Activated CD4-positive, alpha-beta memory T cell treated with anti-CD3 and anti-CD28 coated beads for 36 hours (primary cell): Measurements from ENCODE around the gene MARCHF9. TPM values are rescaled to one million over a fixed set of nuclear protein-coding genes. Genes with fewer than 3 reads are reported as not detected.

Source experiments
- CTCF ChIA-PET: fragments of 350-600 bp; sonication (Branson Sonifier 250); formaldehyde crosslinking; loops from one replicate; lab custom pipeline; 2021; ENCODE audit warnings: antibody characterized with exemption, inconsistent platforms; lab: Charles Lee
- POLR2A ChIA-PET: fragments of 350-600 bp; sonication (Branson Sonifier 250); formaldehyde crosslinking; loops from one replicate; lab custom pipeline; 2021; ENCODE audit warnings: antibody characterized with exemption; lab: Charles Lee
- DNase-seq: peaks from one replicate; pipeline ENCODE4 v3.0.0-alpha.2; 2020
- H3K27ac Mint-ChIP-seq: one replicate; pipeline ENCODE4 v1.8.0; 2021; ENCODE audit warnings: mixed read lengths
- H3K27me3 Mint-ChIP-seq: one replicate; pipeline ENCODE4 v1.8.0; 2021; ENCODE audit warnings: mixed read lengths
- H3K36me3 Mint-ChIP-seq: one replicate; pipeline ENCODE4 v1.8.0; 2021; ENCODE audit warnings: mixed read lengths
- H3K4me1 Mint-ChIP-seq: one replicate; pipeline ENCODE4 v1.8.0; 2021; ENCODE audit warnings: low read depth, mixed read lengths
- H3K4me3 Mint-ChIP-seq: one replicate; pipeline ENCODE4 v1.8.0; 2021; ENCODE audit warnings: mild to moderate bottlenecking, mixed read lengths
- H3K9me3 Mint-ChIP-seq: one replicate; pipeline ENCODE4 v1.8.0; 2021; ENCODE audit warnings: mixed read lengths
- intact Hi-C: fragments of 100-400 bp; cut with micrococcal nuclease; formaldehyde crosslinking; loops from one replicate; pipeline ENCODE4 v1.15.1; 2023
- total RNA-seq, 2 experiments: library from RNA; stranded (reverse); gene quantifications; one replicate each; pipeline ENCODE4 v1.2.3, GENCODE V29; 2021

MARCHF9 gene
- total RNA-seq, 2 experiments from 2014 or later, result 20.9 to 21.2 TPM

- Mint-ChIP-seq H3K4me1 (peaks cover 33% of the 10 kb centered on the region), H3K4me3 (no peak overlapping the region), H3K27ac (no peak overlapping the region), H3K27me3 (no peaks in the 10 kb centered on the region), H3K36me3 (peaks cover 10% of the 10 kb centered on the region), H3K9me3 (no peaks in the 10 kb centered on the region)
- ChIA-PET CTCF (interaction anchor here (1.5 to 2.7 kb wide), 2 partner anchors 17 to 20 kb away, joined by 5 to 11 read pairs; no protein-coding TSS in a partner anchor), POLR2A (no interaction called here)
- no peak for DNase-seq
- intact Hi-C loops, result no loop called here
These were observed 21.3 kb downstream of the MARCHF9 start for GRCh38 chr12:57776247-57776587.

- no peaks in the 10 kb centered on the region for H3K9me3 Mint-ChIP-seq
- CTCF ChIA-PET, result interaction anchor here (1.5 kb wide), 1 partner anchor 18 kb away, joined by 5 read pairs; no protein-coding TSS in a partner anchor
These were observed 22.5 kb downstream of the MARCHF9 start for GRCh38 chr12:57777367-57777766.

GRCh38 chr12:57777911-57778310, 23.0 kb downstream of the MARCHF9 start:
- H3K4me1 Mint-ChIP-seq, result peaks cover 38% of the 10 kb centered on the region
- CTCF ChIA-PET, result interaction anchor here (0.6 to 1.0 kb wide), 2 partner anchors 26 to 527 kb away, joined by 3 to 4 read pairs; no protein-coding TSS in a partner anchor
- no peak overlapping the region for H3K27ac Mint-ChIP-seq

More at GRCh38 chr12:57777367-57777766, 22.5 kb downstream of the MARCHF9 start:
- H3K27ac Mint-ChIP-seq, result no peak overlapping the region
- no peaks in the 10 kb centered on the region for H3K27me3 Mint-ChIP-seq
- peaks cover 38% of the 10 kb centered on the region for H3K4me1 Mint-ChIP-seq
- DNase-seq, result no peak
- POLR2A ChIA-PET, result no interaction called here
- H3K4me3 Mint-ChIP-seq, result no peak overlapping the region
- peaks cover 6% of the 10 kb centered on the region for H3K36me3 Mint-ChIP-seq
- intact Hi-C loops, result no loop called here

GRCh38 chr12:57779736-57780135, 24.8 kb downstream of the MARCHF9 start:
- Mint-ChIP-seq H3K9me3 (no peaks in the 10 kb centered on the region), H3K4me1 (peaks cover 37% of the 10 kb centered on the region), H3K4me3 (no peak overlapping the region), H3K27me3 (no peaks in the 10 kb centered on the region), H3K27ac (no peak overlapping the region), H3K36me3 (peaks cover 15% of the 10 kb centered on the region)
- DNase-seq, result no peak
- ChIA-PET POLR2A (no interaction called here), CTCF (interaction anchor here (0.8 to 1.3 kb wide), 3 partner anchors 20 to 125 kb away, joined by 4 to 6 read pairs (median 6); no protein-coding TSS in a partner anchor)
- intact Hi-C loops, result no loop called here

More at GRCh38 chr12:57777911-57778310, 23.0 kb downstream of the MARCHF9 start:
- Mint-ChIP-seq H3K36me3 (peaks cover 11% of the 10 kb centered on the region), H3K27me3 (no peaks in the 10 kb centered on the region), H3K4me3 (no peak overlapping the region), H3K9me3 (no peaks in the 10 kb centered on the region)
- DNase-seq, result no peak
- intact Hi-C loops, result no loop called here
- POLR2A ChIA-PET, result no interaction called here

GRCh38 chr12:57780284-57780897, 25.5 kb downstream of the MARCHF9 start:
- POLR2A ChIA-PET, result no interaction called here
- Mint-ChIP-seq H3K27ac (peak overlapping the region; percentile 21), H3K9me3 (no peaks in the 10 kb centered on the region), H3K27me3 (no peaks in the 10 kb centered on the region), H3K36me3 (peaks cover 15% of the 10 kb centered on the region), H3K4me3 (no peak overlapping the region), H3K4me1 (peaks cover 37% of the 10 kb centered on the region)
- intact Hi-C loops, result no loop called here
- no peak for DNase-seq
- CTCF ChIA-PET, result interaction anchor here (0.6 to 2.7 kb wide), 8 partner anchors 16 to 125 kb away, joined by 3 to 13 read pairs (median 6); no protein-coding TSS in a partner anchor

GRCh38 chr12:57781244-57781643, 26.3 kb downstream of the MARCHF9 start:
- intact Hi-C loops, result no loop called here
- peak overlapping the region; percentile 93 for H3K27ac Mint-ChIP-seq
- H3K36me3 Mint-ChIP-seq, result peaks cover 14% of the 10 kb centered on the region
- POLR2A ChIA-PET, result interaction anchor here (0.9 to 2.9 kb wide), 4 partner anchors 9 to 117 kb away, joined by 3 to 10 read pairs (median 4); partner anchors contain the start of genes EEF1AKMT3 and METTL1
- H3K4me1 Mint-ChIP-seq, result peaks cover 37% of the 10 kb centered on the region
- DNase-seq, result no peak
- CTCF ChIA-PET, result interaction anchor here (0.6 to 2.8 kb wide), 10 partner anchors 10 to 124 kb away, joined by 3 to 25 read pairs (median 5); partner anchors contain the start of genes CTDSP2, EEF1AKMT3 and METTL1
- H3K27me3 Mint-ChIP-seq, result no peaks in the 10 kb centered on the region
- no peaks in the 10 kb centered on the region for H3K9me3 Mint-ChIP-seq
- H3K4me3 Mint-ChIP-seq, result no peak overlapping the region

- H3K9me3 Mint-ChIP-seq, result no peaks in the 10 kb centered on the region
- no peaks in the 10 kb centered on the region for H3K27me3 Mint-ChIP-seq
- peak overlapping the region; percentile 93 for H3K27ac Mint-ChIP-seq
- intact Hi-C loops, result loop anchor here (1.0 to 2.0 kb wide), 5 partner anchors 10 to 124 kb away; partner anchors contain the start of genes CDK4, CTDSP2, EEF1AKMT3 and METTL1
- peaks cover 37% of the 10 kb centered on the region for H3K4me1 Mint-ChIP-seq
- peaks cover 18% of the 10 kb centered on the region for H3K36me3 Mint-ChIP-seq
- ChIA-PET CTCF (interaction anchor here (0.5 to 2.8 kb wide), 11 partner anchors 10 to 526 kb away, joined by 3 to 25 read pairs (median 3); partner anchors contain the start of genes CTDSP2, EEF1AKMT3 and METTL1), POLR2A (interaction anchor here (0.9 to 2.9 kb wide), 4 partner anchors 10 to 117 kb away, joined by 3 to 10 read pairs (median 4); partner anchors contain the start of genes EEF1AKMT3 and METTL1)
- DNase-seq, result no peak
- no peak overlapping the region for H3K4me3 Mint-ChIP-seq
These were observed 26.9 kb downstream of the MARCHF9 start for GRCh38 chr12:57781801-57782200.

- H3K27ac Mint-ChIP-seq, result peak overlapping the region; percentile 93
- DNase-seq, result no peak
- intact Hi-C loops, result loop anchor here (1.0 to 2.0 kb wide), 5 partner anchors 10 to 123 kb away; partner anchors contain the start of genes CDK4, CTDSP2, EEF1AKMT3 and METTL1
- H3K4me3 Mint-ChIP-seq, result peak overlapping the region; percentile 100
- H3K9me3 Mint-ChIP-seq, result no peaks in the 10 kb centered on the region
- ChIA-PET CTCF (interaction anchor here (0.5 to 2.8 kb wide), 14 partner anchors 11 to 526 kb away, joined by 3 to 25 read pairs (median 8); partner anchors contain the start of genes EEF1AKMT3 and METTL1), POLR2A (interaction anchor here (1.0 to 2.9 kb wide), 3 partner anchors 10 to 64 kb away, joined by 3 to 10 read pairs (median 5); partner anchors contain the start of genes CTDSP2, EEF1AKMT3 and METTL1)
- peaks cover 37% of the 10 kb centered on the region for H3K4me1 Mint-ChIP-seq
- H3K27me3 Mint-ChIP-seq, result no peaks in the 10 kb centered on the region
- H3K36me3 Mint-ChIP-seq, result peaks cover 19% of the 10 kb centered on the region
These were observed 27.3 kb downstream of the MARCHF9 start for GRCh38 chr12:57782243-57782607.

- peak; percentile 98 for DNase-seq
- peaks cover 37% of the 10 kb centered on the region for H3K4me1 Mint-ChIP-seq
- H3K4me3 Mint-ChIP-seq, result peak within 1 kb of the TSS; percentile 100
- peaks cover 22% of the 10 kb centered on the region for H3K36me3 Mint-ChIP-seq
- ChIA-PET CTCF (interaction anchor here (0.7 to 2.8 kb wide), 25 partner anchors 8 to 154 kb away, joined by 3 to 25 read pairs (median 6); partner anchors contain the start of genes CYP27B1, EEF1AKMT3, METTL1 and OS9), POLR2A (interaction anchor here (0.7 to 2.9 kb wide), 7 partner anchors 11 to 114 kb away, joined by 3 to 10 read pairs (median 4); partner anchors contain the start of genes CTDSP2, EEF1AKMT3 and METTL1)
- no peaks in the 10 kb centered on the region for H3K27me3 Mint-ChIP-seq
- no peaks in the 10 kb centered on the region for H3K9me3 Mint-ChIP-seq
- peak within 1 kb of the TSS; percentile 93 for H3K27ac Mint-ChIP-seq
- intact Hi-C loops, result loop anchor here (1.0 to 2.0 kb wide), 5 partner anchors 11 to 122 kb away; partner anchors contain the start of genes CDK4, CTDSP2, EEF1AKMT3 and METTL1
These were observed 27.9 kb downstream of the MARCHF9 start, which contains the start of gene TSFM for GRCh38 chr12:57782608-57783465. Gene TSFM, plus strand, starts transcription at chr12:57782787. Its CDS starts 15 bp downstream, at chr12:57782802.

GRCh38 chr12:57783466-57783801, 28.5 kb downstream of the MARCHF9 start:
- no peak for DNase-seq
- Mint-ChIP-seq H3K27me3 (no peaks in the 10 kb centered on the region), H3K36me3 (peaks cover 23% of the 10 kb centered on the region), H3K4me3 (peak overlapping the region; percentile 100), H3K9me3 (no peaks in the 10 kb centered on the region), H3K4me1 (peaks cover 36% of the 10 kb centered on the region), H3K27ac (peak overlapping the region; percentile 93)
- POLR2A ChIA-PET, result interaction anchor here (0.8 to 2.9 kb wide), 6 partner anchors 11 to 112 kb away, joined by 3 to 10 read pairs (median 4); partner anchors contain the start of genes CTDSP2, EEF1AKMT3 and METTL1
- CTCF ChIA-PET, result interaction anchor here (0.7 to 2.8 kb wide), 20 partner anchors 9 to 126 kb away, joined by 3 to 25 read pairs (median 6); partner anchors contain the start of genes CYP27B1, EEF1AKMT3, METTL1 and OS9
- intact Hi-C loops, result loop anchor here (2.0 kb wide), 2 partner anchors 63 to 115 kb away; partner anchors contain the start of gene CTDSP2
